K562 (cell line): ENCODE results near the gene SPTBN2. TPM values are rescaled to one million over a fixed set of nuclear protein-coding genes. Genes with fewer than 3 reads are reported as not detected.

Source experiments
- ATAC-seq: fragments of 200-7000 bp; cut with Tn5 transposase; 3 replicates; pipeline ENCODE4 v1.9.1; 2020; ENCODE audit warnings: moderate library complexity
- BruUV-seq: library from RNA; stranded (reverse); fragments of 400-500 nt; replicated peaks from 2 replicates; lab custom pipeline; 2021; lab: Mats Ljungman, UMichigan
- CTCF ChIA-PET: fragments of 300-600 bp; formaldehyde crosslinking; extraction: SDS; loops from one replicate; lab custom pipeline; 2021; ENCODE audit warnings: low intra/inter-chr PET ratio; lab: Yijun Ruan, JAX
- POLR2A ChIA-PET: fragments of 300-600, 350-650 bp; sonication (Branson Sonifier 250); formaldehyde crosslinking; extraction: SDS; loops from one replicate; lab custom pipeline; 2021; ENCODE audit warnings: antibody characterized with exemption, inconsistent platforms; lab: Yijun Ruan, JAX
- DNase-seq, 4 experiments: peaks; one replicate each; pipeline versions ENCODE4 v3.0.0 to v3.0.0-alpha.2; 2011 to 2018; ENCODE audit warnings: low spot score in 3 of 4, mixed read lengths in 3 of 4; ENCODE audit errors: extremely low read depth in 1 of 4
- FAIRE-seq: peaks from 2 replicates; lab custom pipeline; 2011; peaks lifted over from hg19 to GRCh38; lab: Jason Lieb, UNC
- H2AFZ ChIP-seq: 2 replicates; pipeline ENCODE4 v1.6.0; 2011; ENCODE audit warnings: low read depth, low read length, control low read depth, inconsistent platforms
- H3K27ac ChIP-seq: fragments of 200-600 bp; 3 replicates; pipeline ENCODE4 v1.8.0; 2011; ENCODE audit warnings: low read depth, mild to moderate bottlenecking, control low read depth, inconsistent platforms, low read length, moderate library complexity, mixed read lengths; ENCODE audit errors: extremely low read depth
- H3K27me3 ChIP-seq, 2 experiments: fragments of 300-600 bp in 1 of 2; 2 replicates in 1 of 2; 3 replicates in 1 of 2; pipeline versions ENCODE4 v1.6.0 to v1.8.0; 2011; ENCODE audit warnings: inconsistent platforms in 2 of 2, low read length in 2 of 2, mild to moderate bottlenecking in 1 of 2, mixed read lengths in 1 of 2, moderate library complexity in 1 of 2; ENCODE audit not compliant: control insufficient read depth in 2 of 2, insufficient read depth in 2 of 2
- H3K36me3 ChIP-seq: fragments of 300-600 bp; 3 replicates; pipeline ENCODE4 v1.8.0; 2011; ENCODE audit warnings: mild to moderate bottlenecking, low read length, inconsistent platforms; ENCODE audit not compliant: control insufficient read depth, insufficient read depth
- H3K4me1 ChIP-seq, 2 experiments: fragments of 200-600 bp in 1 of 2; replicated peaks in 1 of 2; 2 replicates in 1 of 2; 3 replicates in 1 of 2; pipeline versions ENCODE4 v1.5.1 to v1.8.0; 2011; ENCODE audit warnings: inconsistent platforms in 2 of 2, low read length in 2 of 2, mild to moderate bottlenecking in 1 of 2, mixed read lengths in 1 of 2, moderate library complexity in 1 of 2; ENCODE audit not compliant: control insufficient read depth in 2 of 2, insufficient read depth in 2 of 2
- H3K4me2 ChIP-seq: 2 replicates; pipeline ENCODE4 v1.6.1; 2011; ENCODE audit warnings: low read length, control low read depth, inconsistent platforms, mixed read lengths; ENCODE audit not compliant: insufficient read depth
- H3K4me3 ChIP-seq: fragments of 200-600 bp; sonication (generic), shearing (Covaris generic); 2 replicates; pipeline ENCODE4 v1.5.1; 2016; ENCODE audit warnings: control low read depth, inconsistent platforms
- H3K79me2 ChIP-seq: fragments of 200-600 bp; 3 replicates; pipeline ENCODE4 v1.8.0; 2011; ENCODE audit warnings: low read length, inconsistent platforms; ENCODE audit not compliant: control insufficient read depth, insufficient read depth
- H3K9ac ChIP-seq, 2 experiments: 2 replicates each; pipeline versions ENCODE4 v1.6.0 to v1.6.1; 2011; ENCODE audit warnings: low read depth in 2 of 2, low read length in 2 of 2, control low read depth in 1 of 2, inconsistent platforms in 1 of 2, mild to moderate bottlenecking in 1 of 2, mixed read lengths in 1 of 2; ENCODE audit not compliant: insufficient read depth in 1 of 2
- H3K9me1 ChIP-seq: one replicate; pipeline ENCODE4 v1.6.0; 2011; ENCODE audit warnings: inconsistent platforms, mild to moderate bottlenecking, low read length, moderate library complexity; ENCODE audit not compliant: control insufficient read depth, insufficient read depth
- H3K9me3 ChIP-seq: replicated peaks from 2 replicates; pipeline ENCODE4 v1.5.1; 2011; ENCODE audit warnings: low read depth, low read length, inconsistent platforms; ENCODE audit not compliant: control insufficient read depth, insufficient read depth
- H4K20me1 ChIP-seq: replicated peaks from 2 replicates; pipeline ENCODE4 v1.6.1; 2011; ENCODE audit warnings: low read length, inconsistent platforms, mixed read lengths; ENCODE audit not compliant: control insufficient read depth, insufficient read depth
- BRD4 ChIP-seq: fragments of 200-600 bp; sonication (generic); IDR thresholded peaks from 2 replicates; pipeline ENCODE4 v1.6.1; 2017; ENCODE audit warnings: inconsistent platforms
- ETS2 ChIP-seq: IDR thresholded peaks from 2 replicates; pipeline ENCODE4 v1.6.1; 2016; ENCODE audit warnings: borderline replicate concordance, missing genetic modification characterization, mild to moderate bottlenecking, moderate library complexity, missing compliant biosample characterization; ENCODE audit not compliant: poor library complexity, severe bottlenecking
- MBD2 ChIP-seq: sonication (generic); IDR thresholded peaks from 2 replicates; pipeline ENCODE4 v1.6.1; 2016; ENCODE audit warnings: low read depth, borderline replicate concordance
- POLR3A ChIP-seq: IDR thresholded peaks from 2 replicates; pipeline ENCODE4 v1.6.1; 2011; ENCODE audit warnings: borderline replicate concordance, mild to moderate bottlenecking, moderate library complexity; ENCODE audit not compliant: insufficient read length, insufficient read depth; ENCODE audit errors: extremely low read depth
- RFX1 ChIP-seq: fragments of 450-650 bp; IDR thresholded peaks from 2 replicates; pipeline ENCODE4 v1.6.1; 2016; ENCODE audit warnings: mild to moderate bottlenecking, moderate library complexity
- SMARCA5 ChIP-seq: fragments of 450-650 bp; IDR thresholded peaks from 2 replicates; pipeline ENCODE4 v1.6.1; 2016
- ZFP30 ChIP-seq: fragments of 250-450 bp; sonication (Bioruptor Pico); IDR thresholded peaks from 2 replicates; pipeline ENCODE4 v1.8.0; 2022; ENCODE audit warnings: moderate library complexity, mild to moderate bottlenecking, inconsistent platforms, borderline replicate concordance
- ZNF707 ChIP-seq: fragments of 250-450 bp; sonication (Bioruptor Pico); conservative IDR thresholded peaks from 2 replicates; pipeline ENCODE4 v1.8.0; 2022; ENCODE audit warnings: inconsistent platforms, mild to moderate bottlenecking, moderate library complexity
- WGBS: fragments of 100-300 bp; shearing (Covaris generic); methylation state at CpG from one replicate; pipeline ENCODE4 v1.1.6; 2016; ENCODE audit warnings: low coverage, mixed read lengths; ENCODE audit not compliant: insufficient coverage; ENCODE audit errors: missing lambda C conversion rate; 5-methylcytosine and 5-hydroxymethylcytosine counted together
- in situ Hi-C: fragments of 300-500 bp; cut with MboI; formaldehyde crosslinking; loops from 4 replicates; pipeline ENCODE4 v1.15.0; 2018; ENCODE audit warnings: inconsistent platforms, mixed read lengths
- intact Hi-C: fragments of 100-400 bp; cut with micrococcal nuclease; formaldehyde crosslinking; loops from 2 replicates; pipeline ENCODE4 v1.14.2; 2022
- polyA plus RNA-seq, 8 experiments: library from polyadenylated mRNA; depleted of rRNA in 4 of 8; stranded (reverse) in 5 of 8; unstranded in 3 of 8; fragments of >200 nt; fragmentation: Nextera tagmentation in 2 of 8; fragmentation: Illumina TruSeq in 1 of 8; extraction: Ambion mirVana in 2 of 8; extraction: Trizol in 1 of 8; gene quantifications; 2 replicates each; pipeline versions ENCODE4 v1.2.1 to v1.2.3, GENCODE V29; 2011 to 2014; ENCODE audit warnings: inconsistent platforms in 1 of 8, missing spikeins in 1 of 8
- total RNA-seq, 7 experiments: library from RNA; depleted of rRNA in 6 of 7; stranded (reverse); fragments of >200 nt in 6 of 7; fragmentation: Illumina TruSeq in 2 of 7; extraction: Trizol in 2 of 7; gene quantifications; 2 replicates each; pipeline versions ENCODE4 v1.2.1 to v1.2.3, GENCODE V29; 2011 to 2021; ENCODE audit warnings: low replicate concordance in 1 of 7
- TF ChIP-seq, protein P1 (sequence below): fragments of 250-450 bp; sonication (Bioruptor Pico); IDR thresholded peaks from 2 replicates; pipeline ENCODE4 v1.5.0; 2021; ENCODE audit warnings: mild to moderate bottlenecking, moderate library complexity
- TF ChIP-seq, protein P2 (sequence below): fragments of 250-450 bp; sonication (Bioruptor Pico); IDR thresholded peaks from 2 replicates; pipeline ENCODE4 v1.8.0; 2022; ENCODE audit warnings: moderate library complexity, mild to moderate bottlenecking, inconsistent platforms
- TF ChIP-seq, protein P3 (sequence below): fragments of 450-650 bp; IDR thresholded peaks from 2 replicates; pipeline ENCODE4 v1.6.1; 2017; ENCODE audit warnings: antibody characterized with exemption, mild to moderate bottlenecking
- TF ChIP-seq, protein P4 (sequence below): fragments of 250-450 bp; sonication (Bioruptor Pico); IDR thresholded peaks from 2 replicates; pipeline ENCODE4 v1.6.1; 2021; ENCODE audit warnings: mild to moderate bottlenecking

Gene SPTBN2
- total and polyA plus RNA-seq, 9 of the 15 experiments (the other 6 are each of a cell fraction or from before 2014, with no cell fraction given): 0.38 to 56.5 (median 19.7) TPM

DNA sequence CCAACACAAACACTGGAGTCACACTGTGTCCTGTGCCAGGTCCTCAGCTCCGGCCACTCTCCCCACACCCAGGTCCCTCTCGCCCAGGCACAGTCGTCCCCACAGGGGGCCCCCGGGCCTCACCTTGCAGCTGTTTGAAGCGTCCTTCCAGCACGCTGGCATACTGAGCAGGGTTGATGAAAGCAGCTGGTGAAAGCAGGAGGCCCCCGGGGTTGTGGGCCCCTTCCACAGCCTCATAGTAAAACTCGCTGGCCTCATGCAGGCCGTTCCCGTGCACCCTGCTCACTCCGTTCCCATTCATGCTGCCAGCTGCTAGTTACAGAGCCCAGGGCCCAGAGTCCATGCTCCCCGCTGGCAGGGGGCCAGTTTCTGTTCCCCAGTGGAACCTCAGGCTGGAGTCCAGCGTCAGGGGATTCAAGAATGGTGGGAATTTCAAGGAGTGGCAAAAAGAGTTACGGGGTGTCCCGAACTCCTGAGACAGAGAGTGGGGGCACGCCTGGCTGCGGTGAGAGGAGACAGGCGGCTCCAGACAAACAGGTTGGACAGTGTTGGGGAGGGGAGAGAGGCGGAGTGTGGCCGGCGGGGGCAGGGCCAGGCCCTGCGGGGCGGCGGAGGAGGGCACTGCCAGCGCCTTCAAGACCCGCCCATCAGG, 10.6 kb downstream of the SPTBN2 start:
- Histone ChIP-seq H3K9ac (peak overlapping the region in 1 of 2 experiments; percentile 17; a peak in 1 of 4 replicates), H3K4me3 (no peak overlapping the region), H3K79me2 (no peaks in the 10 kb centered on the region; the same call in 2 of the 3 replicates), H2AFZ (no peak overlapping the region), H3K27ac (no peak overlapping the region), H3K9me3 (no peaks in the 10 kb centered on the region), H4K20me1 (no peaks in the 10 kb centered on the region), H3K4me1 (peaks cover 0 to 23% of the 10 kb centered on the region in 2 experiments; a peak in 2 of 5 replicates), H3K4me2 (no peak overlapping the region), H3K9me1 (no peaks in the 10 kb centered on the region), H3K27me3 (no peaks in the 10 kb centered on the region), H3K36me3 (peaks cover 52% of the 10 kb centered on the region; the same call in 2 of the 3 replicates)
- DNase-seq: no peak
- ChIA-PET CTCF (no interaction called here), POLR2A (no interaction called here)
- BruUV-seq: no TSS peak
- 86% methylated on average over 19 of the region's 26 CpGs for WGBS
- FAIRE-seq: no peak
- in situ Hi-C loops (no loop called here), intact Hi-C loops (no loop called here)
- no peak for ATAC-seq
- TF ChIP-seq RFX1 (no peak), MBD2 (no peak), ZFP30 (CRISPR knock-in tag) (no peak), ETS2 (no peak), SMARCA5 (no peak), ZNF707 (CRISPR knock-in tag) (no peak), POLR3A (no peak), BRD4 (no peak)
- TF ChIP-seq, protein P1, sequence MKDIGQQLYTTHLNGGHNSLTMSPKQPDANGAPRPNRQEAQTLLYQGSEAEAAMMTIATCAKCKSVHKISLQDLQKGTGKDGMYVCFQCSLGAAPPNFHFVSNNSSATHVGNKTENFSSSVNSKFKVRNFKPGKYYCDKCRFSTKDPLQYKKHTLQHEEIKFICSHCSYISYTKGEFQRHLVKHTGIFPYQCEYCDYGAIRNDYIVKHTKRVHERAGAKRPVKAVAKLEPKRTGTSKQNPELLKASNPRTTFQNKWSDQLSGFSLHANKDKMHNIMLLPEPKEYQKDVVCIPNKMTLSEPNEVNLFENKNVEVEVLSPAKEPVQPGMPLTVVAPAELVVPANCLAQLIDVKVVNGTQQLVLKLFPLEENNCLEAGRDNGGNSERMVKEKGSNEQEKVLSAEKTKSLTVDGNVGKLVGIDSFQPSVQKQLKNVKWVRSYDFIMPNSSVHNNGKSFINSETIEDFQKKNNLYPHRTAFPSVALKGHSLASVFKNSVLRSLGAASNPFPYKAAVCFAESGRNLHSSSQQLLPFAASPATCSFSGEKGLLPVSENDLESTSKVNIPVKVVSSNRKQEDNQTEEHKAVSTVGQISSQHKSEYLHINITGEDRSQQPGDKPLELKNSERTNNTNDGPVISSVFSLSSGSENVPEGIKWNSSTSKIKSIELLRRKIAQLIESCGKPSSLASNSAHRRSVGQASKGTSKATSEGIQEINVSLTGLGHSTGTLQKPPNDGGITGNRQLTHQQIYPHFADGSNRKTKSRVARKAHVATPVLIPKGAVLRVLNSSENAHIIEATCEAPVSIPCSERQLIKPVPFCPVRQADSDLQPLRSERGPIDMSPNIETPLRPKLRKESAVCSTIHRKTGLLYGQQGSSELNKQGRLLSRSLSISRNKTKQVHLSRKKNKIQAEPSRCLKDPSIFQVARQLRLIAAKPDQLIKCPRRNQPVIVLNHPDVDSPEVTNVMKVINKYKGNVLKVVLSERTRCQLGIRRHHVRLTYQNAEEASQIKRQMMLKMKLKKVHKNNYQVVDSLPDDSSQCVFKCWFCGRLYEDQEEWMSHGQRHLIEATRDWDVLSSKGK (CRISPR knock-in tag): no peak
- TF ChIP-seq, protein P2, sequence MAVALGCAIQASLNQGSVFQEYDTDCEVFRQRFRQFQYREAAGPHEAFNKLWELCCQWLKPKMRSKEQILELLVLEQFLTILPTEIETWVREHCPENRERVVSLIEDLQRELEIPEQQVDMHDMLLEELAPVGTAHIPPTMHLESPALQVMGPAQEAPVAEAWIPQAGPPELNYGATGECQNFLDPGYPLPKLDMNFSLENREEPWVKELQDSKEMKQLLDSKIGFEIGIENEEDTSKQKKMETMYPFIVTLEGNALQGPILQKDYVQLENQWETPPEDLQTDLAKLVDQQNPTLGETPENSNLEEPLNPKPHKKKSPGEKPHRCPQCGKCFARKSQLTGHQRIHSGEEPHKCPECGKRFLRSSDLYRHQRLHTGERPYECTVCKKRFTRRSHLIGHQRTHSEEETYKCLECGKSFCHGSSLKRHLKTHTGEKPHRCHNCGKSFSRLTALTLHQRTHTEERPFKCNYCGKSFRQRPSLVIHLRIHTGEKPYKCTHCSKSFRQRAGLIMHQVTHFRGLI: no peak
- TF ChIP-seq, protein P3, sequence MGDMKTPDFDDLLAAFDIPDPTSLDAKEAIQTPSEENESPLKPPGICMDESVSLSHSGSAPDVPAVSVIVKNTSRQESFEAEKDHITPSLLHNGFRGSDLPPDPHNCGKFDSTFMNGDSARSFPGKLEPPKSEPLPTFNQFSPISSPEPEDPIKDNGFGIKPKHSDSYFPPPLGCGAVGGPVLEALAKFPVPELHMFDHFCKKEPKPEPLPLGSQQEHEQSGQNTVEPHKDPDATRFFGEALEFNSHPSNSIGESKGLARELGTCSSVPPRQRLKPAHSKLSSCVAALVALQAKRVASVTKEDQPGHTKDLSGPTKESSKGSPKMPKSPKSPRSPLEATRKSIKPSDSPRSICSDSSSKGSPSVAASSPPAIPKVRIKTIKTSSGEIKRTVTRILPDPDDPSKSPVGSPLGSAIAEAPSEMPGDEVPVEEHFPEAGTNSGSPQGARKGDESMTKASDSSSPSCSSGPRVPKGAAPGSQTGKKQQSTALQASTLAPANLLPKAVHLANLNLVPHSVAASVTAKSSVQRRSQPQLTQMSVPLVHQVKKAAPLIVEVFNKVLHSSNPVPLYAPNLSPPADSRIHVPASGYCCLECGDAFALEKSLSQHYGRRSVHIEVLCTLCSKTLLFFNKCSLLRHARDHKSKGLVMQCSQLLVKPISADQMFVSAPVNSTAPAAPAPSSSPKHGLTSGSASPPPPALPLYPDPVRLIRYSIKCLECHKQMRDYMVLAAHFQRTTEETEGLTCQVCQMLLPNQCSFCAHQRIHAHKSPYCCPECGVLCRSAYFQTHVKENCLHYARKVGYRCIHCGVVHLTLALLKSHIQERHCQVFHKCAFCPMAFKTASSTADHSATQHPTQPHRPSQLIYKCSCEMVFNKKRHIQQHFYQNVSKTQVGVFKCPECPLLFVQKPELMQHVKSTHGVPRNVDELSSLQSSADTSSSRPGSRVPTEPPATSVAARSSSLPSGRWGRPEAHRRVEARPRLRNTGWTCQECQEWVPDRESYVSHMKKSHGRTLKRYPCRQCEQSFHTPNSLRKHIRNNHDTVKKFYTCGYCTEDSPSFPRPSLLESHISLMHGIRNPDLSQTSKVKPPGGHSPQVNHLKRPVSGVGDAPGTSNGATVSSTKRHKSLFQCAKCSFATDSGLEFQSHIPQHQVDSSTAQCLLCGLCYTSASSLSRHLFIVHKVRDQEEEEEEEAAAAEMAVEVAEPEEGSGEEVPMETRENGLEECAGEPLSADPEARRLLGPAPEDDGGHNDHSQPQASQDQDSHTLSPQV: no peak
- TF ChIP-seq, protein P4, sequence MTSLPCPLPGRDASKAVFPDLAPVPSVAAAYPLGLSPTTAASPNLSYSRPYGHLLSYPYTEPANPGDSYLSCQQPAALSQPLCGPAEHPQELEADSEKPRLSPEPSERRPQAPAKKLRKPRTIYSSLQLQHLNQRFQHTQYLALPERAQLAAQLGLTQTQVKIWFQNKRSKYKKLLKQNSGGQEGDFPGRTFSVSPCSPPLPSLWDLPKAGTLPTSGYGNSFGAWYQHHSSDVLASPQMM (CRISPR knock-in tag): no peak
